Cardiac muscle cell (in vitro differentiated cells and primary cell): ENCODE data around the gene LYL1. TPM values are rescaled to one million over a fixed set of nuclear protein-coding genes. Genes with fewer than 3 reads are reported as not detected.

Experiments used
- DNase-seq, 2 donors: peaks; one replicate each; pipeline versions ENCODE4 v3.0.0 to v3.0.0-alpha.2; 2010 to 2017; ENCODE audit warnings: low read depth in 1 of 2, low spot score in 1 of 2
- H3K27ac ChIP-seq: fragments of 200-600 bp; sonication (generic); 2 replicates; pipeline ENCODE4 v1.5.1; 2016
- H3K27me3 ChIP-seq: fragments of 200-600 bp; sonication (generic); 2 replicates; pipeline ENCODE4 v1.6.0; 2016; ENCODE audit warnings: control low read depth
- H3K36me3 ChIP-seq: fragments of 200-600 bp; sonication (generic); 2 replicates; pipeline ENCODE4 v1.5.1; 2016; ENCODE audit warnings: control low read depth
- H3K4me1 ChIP-seq: fragments of 200-600 bp; sonication (generic); 2 replicates; pipeline ENCODE4 v1.8.1; 2017; ENCODE audit warnings: low read depth, mild to moderate bottlenecking, mixed run types
- H3K4me3 ChIP-seq: fragments of 200-600 bp; sonication (generic); 2 replicates; pipeline ENCODE4 v1.5.1; 2016; ENCODE audit warnings: mild to moderate bottlenecking
- H3K9me3 ChIP-seq: fragments of 200-600 bp; sonication (generic); 2 replicates; pipeline ENCODE4 v1.5.1; 2017; ENCODE audit warnings: low read depth, mild to moderate bottlenecking, control low read depth
- CTCF ChIP-seq: IDR thresholded peaks from 2 replicates; pipeline ENCODE4 v1.5.1; 2012; ENCODE audit warnings: low read depth, mild to moderate bottlenecking, low read length
- polyA plus RNA-seq: library from polyadenylated mRNA; unstranded; fragments of >200 nt; fragmentation: Nextera tagmentation; extraction: Ambion mirVana; gene quantifications from 2 replicates; pipeline ENCODE4 v1.2.1, GENCODE V29; 2016
- total RNA-seq: library from RNA; depleted of rRNA; stranded (reverse); fragments of >200 nt; gene quantifications from 2 replicates; pipeline ENCODE4 v1.2.3, GENCODE V29; 2016

Gene LYL1
- total and polyA plus RNA-seq, 2 experiments from 2014 or later = 4.6 to 5.6 TPM

- Histone ChIP-seq H3K4me3 (no peak overlapping the region), H3K27ac (no peak overlapping the region), H3K27me3 (peaks cover 35% of the 10 kb centered on the region), H3K9me3 (no peaks in the 10 kb centered on the region), H3K36me3 (no peaks in the 10 kb centered on the region), H3K4me1 (peaks cover 5% of the 10 kb centered on the region)
- TF ChIP-seq CTCF = no peak
- DNase-seq = no peak
Observed at GRCh38 chr19:13076320-13076719, 26.3 kb downstream of the LYL1 start.

- H3K9me3 ChIP-seq = no peaks in the 10 kb centered on the region
- DNase-seq = no peak
- H3K27me3 ChIP-seq = peaks cover 54% of the 10 kb centered on the region
- peaks cover 5% of the 10 kb centered on the region for H3K4me1 ChIP-seq
- no peak overlapping the region for H3K4me3 ChIP-seq
- TF ChIP-seq CTCF = no peak
- H3K36me3 ChIP-seq = no peaks in the 10 kb centered on the region
- H3K27ac ChIP-seq = no peak overlapping the region
Observed at GRCh38 chr19:13074378-13074777, 28.3 kb downstream of the LYL1 start.

- no peak for DNase-seq
- Histone ChIP-seq H3K27me3 (peaks cover 66% of the 10 kb centered on the region), H3K36me3 (no peaks in the 10 kb centered on the region), H3K27ac (no peak overlapping the region), H3K9me3 (no peaks in the 10 kb centered on the region), H3K4me1 (peaks cover 5% of the 10 kb centered on the region), H3K4me3 (no peak overlapping the region)
- no peak for TF ChIP-seq CTCF
Observed at GRCh38 chr19:13073263-13073662, 29.4 kb downstream of the LYL1 start.

GRCh38 chr19:13072188-13072908 is 30.3 kb downstream of the LYL1 start:
- no peak for TF ChIP-seq CTCF
- Histone ChIP-seq H3K4me1 (peaks cover 2% of the 10 kb centered on the region), H3K27ac (no peak overlapping the region), H3K27me3 (peaks cover 74% of the 10 kb centered on the region), H3K4me3 (no peak overlapping the region), H3K9me3 (no peaks in the 10 kb centered on the region), H3K36me3 (no peaks in the 10 kb centered on the region)
- no peak for DNase-seq

- H3K36me3 ChIP-seq = no peaks in the 10 kb centered on the region
- peaks cover 78% of the 10 kb centered on the region for H3K27me3 ChIP-seq
- no peak overlapping the region for H3K4me3 ChIP-seq
- H3K4me1 ChIP-seq = no peaks in the 10 kb centered on the region
- DNase-seq = no peak
- no peaks in the 10 kb centered on the region for H3K9me3 ChIP-seq
- no peak for TF ChIP-seq CTCF
- H3K27ac ChIP-seq = no peak overlapping the region
Observed at GRCh38 chr19:13071444-13072187, 31.0 kb downstream of the LYL1 start.
